ENCODE measurements around the gene ARL8A.
"Not testable (repeated sequence)": the region's sequence is repeated elsewhere in the genome, so short reads cannot be mapped to it uniquely, and the experiment has no call there.

Gene ARL8A

DNA sequence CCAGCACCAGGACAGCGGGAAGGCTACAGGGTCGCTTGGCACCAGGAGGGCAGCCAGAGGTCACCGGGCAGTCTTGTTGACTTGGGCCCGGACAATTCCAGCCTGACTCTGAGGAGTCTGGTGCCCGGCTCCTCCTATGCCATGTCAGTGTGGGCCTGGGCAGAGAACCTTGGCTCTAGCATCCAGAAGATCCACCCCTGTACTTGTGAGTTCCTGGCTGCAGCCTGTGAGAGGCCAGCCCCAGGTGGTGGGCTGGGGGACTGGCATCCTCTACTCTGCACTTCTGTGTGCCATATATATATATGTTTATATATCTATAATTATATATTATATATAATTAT lies 27.4 kb upstream of the ARL8A start:
- no peak for DNase-seq

DNA sequence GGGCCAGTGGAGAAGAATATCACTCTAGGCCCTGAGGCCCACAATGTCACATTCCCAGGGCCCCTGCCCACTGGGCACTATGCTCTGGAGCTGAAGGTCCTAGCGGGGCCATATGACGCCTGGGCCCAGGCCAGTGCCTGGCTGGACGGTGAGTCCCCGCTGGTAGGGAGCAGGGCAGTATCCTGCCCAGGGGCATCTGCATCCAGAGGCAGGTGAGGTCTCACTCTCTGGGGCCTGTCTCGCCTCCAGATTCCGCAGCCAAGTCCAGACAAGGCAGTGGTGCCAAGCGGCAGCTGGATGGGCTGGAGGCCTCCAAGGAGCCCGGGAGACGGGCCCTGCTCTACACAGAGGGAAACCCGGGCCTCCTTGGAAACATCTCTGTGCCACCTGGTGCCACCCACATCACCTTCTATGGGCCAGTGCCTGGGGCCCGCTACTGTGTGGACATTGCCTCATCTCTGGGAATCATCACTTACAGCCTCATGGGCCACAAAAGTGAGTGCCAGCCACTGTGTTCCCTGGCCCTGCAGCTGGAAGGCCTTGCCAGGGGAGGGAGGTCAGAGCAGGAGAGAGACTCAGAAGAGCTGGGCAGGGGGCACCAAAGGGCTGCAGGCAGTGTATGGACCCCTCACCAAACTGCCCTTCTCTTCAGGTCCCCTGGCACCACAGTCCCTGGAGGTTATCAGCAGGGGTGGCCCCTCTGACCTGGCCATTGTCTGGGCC lies 26.9 kb upstream of the ARL8A start:
- DNase-seq: no peak

DNA sequence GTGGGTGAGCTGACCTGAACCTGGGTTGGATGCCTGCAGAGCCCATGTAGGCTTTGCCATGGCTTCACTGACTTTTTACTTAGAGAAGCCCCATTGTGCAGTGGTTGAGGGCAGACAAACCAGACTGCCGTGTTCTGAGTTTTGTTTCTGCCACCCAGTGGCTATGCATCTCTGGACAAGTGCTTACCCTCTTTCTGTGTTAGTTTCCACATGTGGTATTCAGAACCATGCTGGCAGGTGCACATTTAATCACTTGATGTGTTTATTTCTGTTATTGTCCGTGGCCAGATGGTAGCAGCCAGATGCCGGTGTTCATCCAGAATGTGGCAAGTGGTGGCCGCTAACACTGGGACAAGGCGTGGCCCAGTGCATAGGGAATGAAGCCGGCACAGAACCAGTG lies 26.2 kb upstream of the ARL8A start:
- no peak for DNase-seq

DNA sequence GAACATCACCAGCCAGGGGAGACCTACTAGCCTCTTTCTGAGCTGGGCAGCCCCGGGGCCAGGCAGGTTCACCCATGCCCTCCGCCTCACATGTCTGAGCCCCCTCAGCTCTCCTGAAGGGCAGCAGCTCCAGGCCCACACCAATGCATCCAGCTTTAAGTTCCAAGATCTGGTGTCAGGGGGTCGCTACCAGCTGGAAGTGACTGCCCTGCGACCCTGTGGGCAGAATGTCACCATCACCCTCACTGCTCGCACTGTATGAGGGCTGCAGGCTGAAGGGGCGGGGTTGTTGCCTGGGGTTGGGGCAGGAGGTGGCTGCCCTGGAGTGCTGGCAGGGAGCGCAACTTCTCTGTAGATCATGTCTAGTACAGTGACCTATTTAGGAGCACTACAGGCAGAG lies 24.3 kb upstream of the ARL8A start:
- DNase-seq: no peak

DNA sequence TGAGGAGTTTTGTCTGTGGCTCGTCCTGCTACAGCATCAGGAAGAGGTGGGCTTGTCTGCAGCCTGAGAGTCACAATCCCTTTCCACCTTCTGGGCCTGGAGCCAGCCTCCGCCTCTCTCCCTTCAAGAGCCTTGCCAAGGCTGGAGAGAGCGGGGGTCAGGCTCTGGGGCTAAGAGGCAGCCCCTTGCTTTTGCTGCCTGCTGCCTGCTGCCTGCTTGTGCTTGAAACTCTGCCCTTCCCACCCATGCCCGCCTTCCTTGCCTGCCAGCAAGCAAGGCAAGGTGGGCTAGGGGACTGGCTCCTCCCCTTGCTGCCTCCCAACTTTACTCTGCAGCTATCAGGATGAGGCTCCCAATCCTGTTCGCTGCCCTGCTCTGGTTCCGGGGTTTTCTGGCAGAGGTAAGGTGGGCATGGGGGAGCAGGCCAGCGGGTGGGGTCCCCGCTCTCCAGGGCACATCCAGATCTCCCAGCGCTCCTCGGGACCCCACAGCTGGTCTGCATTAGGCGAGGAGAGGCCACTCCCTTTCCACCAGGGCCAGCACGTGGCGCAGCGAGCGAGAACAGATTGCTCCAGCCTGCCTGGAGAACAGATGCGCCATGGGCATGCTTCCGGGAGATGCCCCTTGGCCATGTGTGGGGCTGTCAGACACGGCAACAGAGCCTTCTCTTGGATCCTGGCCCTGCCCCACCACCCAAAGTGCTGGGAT lies 23.3 kb upstream of the ARL8A start:
- DNase-seq: no peak

DNA sequence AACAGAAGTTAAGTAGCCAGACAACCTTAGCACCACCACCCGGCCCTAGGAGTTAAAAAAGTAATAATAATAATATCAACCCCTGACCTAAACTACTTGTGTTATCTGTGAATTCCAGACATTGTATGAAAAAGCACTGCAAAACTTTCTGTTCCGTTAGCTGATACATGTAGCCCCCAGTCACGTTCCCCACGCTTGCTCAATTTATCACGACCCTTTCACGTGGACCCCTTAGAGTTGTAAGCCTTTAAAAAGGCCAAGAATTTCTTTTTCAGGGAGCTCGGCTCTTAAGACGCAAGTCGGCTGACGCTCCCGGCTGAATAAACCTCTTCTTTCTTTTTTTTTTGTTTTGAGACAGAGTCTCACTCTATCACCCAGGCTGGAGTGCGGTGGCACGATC lies 22.5 kb upstream of the ARL8A start:
- DNase-seq: not testable (repeated sequence)

DNA sequence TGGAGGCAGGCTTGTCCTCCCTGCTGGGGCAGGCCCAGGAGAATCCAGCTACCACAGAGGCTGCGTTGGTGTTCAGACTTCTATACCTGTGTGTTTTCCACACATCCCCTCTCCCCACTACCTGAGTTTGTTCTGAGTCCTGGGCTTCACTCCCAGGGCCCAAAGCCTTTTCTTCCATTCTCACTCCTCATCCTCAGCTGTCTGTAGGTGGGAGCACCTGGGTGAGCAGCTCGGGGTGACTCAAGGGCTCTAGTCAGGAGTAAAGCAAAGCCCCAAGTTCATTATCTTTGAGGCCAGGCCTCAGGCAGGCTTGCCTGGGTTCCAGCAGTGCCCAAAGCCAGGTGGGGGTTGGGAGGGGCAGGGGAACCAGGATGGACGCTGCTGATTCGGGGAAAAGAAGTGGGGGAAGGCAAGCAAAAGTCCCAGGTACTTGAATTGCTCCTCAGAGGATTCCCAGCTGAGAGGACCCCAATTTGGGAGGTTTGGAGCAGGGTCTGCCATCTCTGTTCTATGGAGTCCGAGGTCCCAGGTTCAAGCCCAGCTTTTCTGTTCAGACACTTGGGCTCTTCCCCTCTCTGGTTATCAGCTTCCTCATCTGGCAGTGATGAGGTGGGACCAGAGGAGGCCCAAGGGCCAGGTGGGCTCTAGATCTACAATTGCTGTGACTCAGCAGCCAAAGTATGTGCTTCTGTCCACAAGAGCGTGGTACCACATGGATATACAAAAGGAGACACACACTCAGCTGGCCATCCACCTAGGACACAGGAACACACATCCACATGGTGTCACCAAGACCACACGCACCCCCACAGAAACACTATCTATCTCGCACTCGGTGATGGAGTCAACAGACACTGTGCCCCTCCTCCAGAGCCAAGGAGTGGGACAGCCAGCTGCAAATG lies 21.7 kb upstream of the ARL8A start:
- no peak for DNase-seq

DNA sequence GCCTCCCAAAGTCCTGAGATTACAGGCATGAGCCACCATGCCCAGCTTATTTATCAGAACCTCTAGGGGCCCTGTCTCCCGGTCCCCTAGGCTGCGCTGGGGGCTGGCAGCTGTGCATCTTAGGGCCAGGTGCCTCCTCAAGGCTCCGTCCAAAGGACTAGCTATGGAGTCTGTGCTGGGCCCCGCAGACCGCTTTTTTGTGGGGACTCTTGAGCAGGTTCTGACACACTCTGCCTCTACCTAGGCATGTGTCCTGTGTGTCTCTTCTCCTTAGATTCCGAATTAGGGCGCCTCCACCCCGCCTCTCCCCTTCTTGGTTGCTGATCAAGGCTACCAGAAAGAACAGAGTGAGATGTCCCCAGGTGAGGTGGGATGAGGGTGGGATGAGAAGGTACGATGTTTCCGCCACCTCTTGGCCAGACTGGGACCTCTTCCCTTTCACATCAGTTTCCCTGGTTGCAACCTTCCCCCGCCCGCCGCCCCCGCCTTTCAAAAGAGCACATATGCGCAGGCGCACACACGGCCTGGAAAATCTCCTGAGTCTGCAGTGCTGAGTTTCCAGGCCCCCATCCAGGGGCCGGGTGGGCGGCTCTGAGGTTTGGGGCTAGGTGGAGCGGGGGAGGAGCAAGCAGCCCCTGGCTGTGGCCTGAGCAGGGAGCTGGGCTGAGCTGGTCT lies 20.9 kb upstream of the ARL8A start:
- DNase-seq: no peak

DNA sequence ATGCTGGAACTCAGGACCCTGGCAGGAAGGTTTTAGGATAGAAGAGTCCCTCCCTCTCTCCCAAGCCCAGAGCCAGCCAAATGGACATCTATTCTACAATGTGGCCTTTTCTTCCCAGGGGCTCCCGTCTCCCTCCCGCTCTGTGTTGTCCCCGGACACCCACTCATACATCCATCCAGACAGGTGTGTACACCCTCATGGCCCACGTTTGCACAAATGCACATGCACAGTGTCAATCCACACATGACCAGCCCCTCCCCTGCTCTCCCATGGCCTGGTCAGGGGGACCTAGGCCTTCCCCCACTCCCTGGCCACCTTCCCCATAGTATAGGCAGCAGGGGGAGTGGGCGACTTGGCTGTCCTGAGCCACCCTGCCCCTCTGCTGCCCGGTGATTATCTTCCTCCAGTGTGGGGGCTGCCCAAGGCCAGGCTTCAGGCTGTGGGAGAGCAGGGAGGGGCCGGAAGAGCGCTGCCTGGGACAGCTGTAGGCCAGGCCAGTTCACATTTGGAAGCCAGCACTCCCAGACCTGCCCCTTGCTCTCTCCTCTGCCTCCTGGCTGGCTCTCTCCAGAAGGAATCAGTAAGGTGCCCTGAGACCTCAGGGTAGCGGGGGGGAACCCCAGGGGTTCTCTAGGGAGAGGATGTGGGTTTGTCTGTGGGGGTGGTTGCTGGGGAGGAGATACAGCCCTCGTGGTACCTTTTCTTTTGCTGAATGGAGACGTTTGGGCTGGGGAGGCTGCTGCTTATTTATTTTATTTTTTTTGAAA lies 19.9 kb upstream of the ARL8A start:
- DNase-seq: no peak

DNA sequence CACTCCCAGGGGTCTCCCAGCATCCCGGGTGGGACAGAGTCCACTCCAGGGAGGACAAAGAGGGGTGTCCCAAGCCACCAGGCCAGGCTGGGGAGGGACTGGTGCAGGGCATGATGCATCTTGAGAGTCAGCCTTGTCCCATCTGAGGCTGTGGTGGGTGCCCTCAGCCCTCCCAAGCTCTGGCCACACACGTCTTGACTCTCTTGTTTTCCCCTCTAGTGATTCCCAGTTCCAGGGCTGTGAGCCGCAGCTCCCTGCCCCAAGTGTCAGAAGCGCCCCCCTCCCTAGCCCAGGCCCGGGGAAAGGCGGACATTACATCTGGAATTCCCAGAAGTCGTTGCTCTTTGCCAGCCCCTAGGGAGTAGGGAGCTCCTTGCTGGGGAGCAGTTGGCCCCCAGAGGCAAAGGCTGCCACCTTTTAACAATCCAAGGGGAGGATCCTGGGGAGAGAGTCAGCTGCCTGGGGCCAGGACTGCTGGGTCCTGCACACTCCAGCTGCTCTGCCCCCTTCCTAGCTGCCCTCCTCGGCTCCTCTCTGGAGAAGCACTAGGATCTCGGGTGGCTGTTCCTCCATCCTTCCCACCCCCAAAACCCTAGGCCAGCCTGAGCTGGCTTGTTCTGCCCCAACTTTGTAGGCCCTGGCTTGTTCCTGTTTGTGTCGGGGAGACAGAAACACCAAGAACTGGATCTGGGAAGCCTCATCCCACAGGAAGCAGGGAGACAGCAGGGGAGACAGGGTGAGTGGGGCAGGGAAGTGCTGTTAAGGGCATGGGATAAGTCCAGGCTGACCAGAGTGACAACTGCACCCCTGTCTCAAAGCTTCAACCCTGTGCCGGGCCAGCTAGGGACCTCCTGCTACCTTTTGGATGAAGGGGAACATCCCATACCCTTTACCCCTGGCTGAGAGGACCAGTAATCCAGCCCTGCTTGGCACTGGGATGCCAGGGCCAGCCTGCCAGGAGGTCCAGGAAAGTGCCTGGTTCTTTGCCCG lies 19.0 kb upstream of the ARL8A start:
- no peak for DNase-seq

DNA sequence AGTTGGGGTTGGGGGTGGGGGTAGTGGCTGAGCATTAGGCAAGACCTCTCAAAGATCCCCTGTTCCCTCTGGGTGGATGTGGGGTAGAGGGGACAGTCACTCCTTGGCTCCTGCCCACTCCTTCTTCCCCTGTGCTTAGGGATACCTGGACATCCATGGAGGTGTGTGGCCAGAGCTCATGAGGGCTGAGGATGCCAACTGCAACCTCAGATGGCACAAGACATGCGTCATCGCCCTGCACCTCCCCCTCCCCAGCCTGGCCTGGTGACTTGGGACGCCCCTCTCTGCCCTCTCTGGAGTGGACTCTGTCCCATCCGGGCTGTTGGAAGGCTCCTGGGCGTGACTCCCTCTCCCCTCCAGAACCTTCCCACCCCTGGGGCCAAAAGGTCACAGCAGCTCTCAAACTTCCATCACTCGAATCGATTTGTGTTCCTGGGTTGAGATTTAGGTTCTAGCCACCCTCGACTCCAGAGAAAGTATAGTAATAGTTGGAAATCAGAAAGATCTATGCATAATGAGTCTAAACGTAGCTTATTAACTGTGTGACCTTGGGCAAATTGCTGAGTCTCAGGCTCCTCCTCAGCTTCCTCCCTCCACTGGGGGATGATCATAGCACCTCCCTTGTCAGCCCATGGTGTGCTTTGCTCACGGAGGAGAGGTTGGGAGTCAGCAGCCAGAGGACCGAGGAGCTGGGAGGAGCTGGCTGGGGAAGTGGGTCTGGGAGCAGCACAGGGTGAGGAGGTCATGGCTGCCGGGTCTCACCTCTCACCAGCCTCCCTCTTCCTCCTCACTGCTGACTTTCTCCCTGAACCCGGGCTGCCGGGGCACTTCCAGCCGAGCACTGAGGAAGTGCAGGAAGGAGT lies 18.1 kb upstream of the ARL8A start:
- DNase-seq: no peak

DNA sequence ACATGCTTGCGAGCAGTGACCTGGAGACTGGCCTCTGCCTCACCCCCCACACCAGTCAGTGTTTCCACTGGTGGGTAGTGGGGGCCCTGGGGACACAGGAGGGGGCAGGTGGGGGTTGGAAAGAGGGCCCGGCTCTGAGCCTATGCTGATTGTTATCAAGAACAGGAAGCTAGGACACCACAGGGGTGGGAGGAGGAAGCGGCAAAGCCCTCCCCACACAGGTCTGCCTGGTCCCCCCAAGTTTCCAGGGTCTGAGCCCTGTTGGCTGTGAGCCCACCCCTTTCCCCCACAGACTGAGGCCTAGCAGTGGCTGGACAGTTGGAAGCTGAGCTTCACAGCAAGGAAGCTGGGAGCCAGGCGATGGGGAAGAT lies 17.5 kb upstream of the ARL8A start:
- no peak for DNase-seq

DNA sequence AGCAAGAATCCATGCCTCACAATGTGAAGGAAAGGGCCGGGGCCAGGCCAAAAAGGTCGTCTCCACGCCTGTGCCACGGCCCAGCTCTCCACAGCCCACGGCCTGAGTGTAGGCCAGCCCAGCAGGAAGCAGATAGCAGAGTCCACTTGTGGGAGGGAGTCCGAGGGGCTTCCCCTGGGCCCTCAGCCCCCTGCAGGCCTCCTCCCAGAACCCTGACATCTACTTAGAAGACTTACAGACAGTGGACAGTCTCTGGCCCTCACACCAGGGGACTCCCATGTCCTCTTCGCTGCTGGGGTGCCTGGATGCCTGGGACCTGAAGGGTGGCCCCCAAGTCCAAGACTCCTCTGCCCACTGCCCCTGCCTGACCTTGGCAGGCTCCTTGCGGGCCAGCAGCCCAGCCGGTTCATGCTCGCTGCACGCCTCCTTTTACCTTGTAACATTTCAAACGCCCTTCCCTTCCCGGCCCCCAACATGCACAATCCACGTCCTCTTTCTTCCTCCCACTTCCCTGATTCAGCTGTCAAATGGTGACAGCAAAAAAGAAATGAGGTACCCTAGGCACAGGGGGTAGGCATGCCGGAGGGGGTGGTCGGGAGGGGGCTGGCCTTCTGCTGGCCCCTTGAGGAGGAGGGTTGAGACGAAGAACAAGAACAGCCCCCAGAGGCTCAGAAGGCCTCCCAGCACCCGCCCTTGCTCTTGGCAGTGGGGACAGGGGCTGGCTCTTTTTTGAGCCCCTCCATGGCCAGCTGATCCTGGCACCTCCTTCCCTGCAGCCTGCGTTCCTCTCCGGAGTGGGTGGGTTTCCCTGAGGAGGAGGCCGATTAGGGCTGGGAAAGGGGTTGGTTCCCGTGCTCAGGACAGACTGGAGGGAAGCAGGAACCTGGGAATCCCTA lies 16.9 kb upstream of the ARL8A start:
- DNase-seq: no peak

DNA sequence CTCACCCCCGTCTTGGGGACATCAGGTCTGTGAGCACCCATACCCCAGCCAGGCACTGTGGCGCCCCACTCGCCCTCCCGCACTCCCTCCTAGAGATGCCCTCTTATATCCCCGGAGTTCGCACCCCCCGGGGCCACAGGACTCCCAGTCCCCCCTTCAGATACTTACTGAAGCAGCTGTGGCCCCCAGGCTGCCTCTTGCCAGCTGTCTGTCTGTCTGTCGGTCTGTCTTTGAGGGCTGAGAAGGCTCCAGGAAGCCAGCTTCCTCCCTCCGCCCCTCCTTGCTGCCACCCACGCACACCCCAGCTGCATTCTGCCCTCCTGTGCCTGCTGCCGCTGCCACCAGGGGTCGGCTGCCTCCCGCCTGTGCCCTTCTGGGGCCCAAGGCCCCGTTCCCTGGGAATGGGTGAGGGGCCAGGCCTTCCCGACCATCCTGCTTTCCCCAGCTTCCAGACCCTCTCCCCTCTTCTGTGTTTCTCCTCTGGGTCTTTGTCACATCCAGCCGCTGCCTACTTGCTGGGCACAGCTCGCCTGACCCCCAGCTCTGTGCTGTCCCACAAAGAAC lies 15.9 kb upstream of the ARL8A start, which contains the start of gene PTPN7:
Gene PTPN7, minus strand, starts transcription at position 226 of the 564 bp plus-strand sequence. CDS start 1,200 bp downstream, outside the sequence.
- no peak for DNase-seq

DNA sequence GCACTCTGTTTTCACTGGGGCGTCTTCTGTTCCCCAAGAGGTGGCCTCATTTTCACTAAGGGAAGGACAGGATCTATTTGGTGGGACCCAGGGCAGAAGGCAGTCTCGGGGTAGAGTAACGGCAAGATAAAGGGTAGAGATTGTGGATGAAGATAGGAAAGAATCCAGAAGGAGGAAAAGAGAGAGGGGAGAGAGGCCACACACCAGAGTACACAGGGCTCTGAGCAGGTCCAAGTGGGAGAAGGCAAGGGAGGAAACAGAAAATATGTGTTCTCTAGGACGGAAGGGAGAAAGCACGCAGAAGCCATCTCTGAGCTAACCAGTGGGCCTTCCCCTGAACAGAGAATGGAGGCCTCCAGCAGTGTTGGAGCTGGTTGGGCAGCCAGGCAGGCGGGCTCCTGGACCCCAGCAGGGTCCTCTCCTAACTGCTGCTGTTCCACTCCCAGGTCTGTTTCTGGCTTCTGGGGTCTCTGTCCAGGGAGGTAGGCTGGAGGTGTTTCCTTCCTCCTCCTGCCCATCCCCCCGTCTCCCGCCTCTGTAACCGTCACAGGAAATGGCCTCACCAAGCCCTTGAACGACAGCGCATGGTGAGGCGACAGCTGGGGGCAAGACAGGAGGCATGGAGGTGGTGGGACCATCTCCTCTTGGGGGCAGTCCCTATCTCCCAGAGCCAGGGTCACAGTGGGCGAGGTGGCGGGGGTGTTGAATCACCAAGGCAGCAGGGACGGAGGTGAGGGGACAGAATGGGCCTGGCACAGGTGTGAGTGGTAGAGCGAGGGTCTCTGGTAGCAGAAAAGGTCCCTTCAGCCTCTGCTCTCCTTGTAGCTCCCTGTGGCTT lies 15.2 kb upstream of the ARL8A start:
- no peak for DNase-seq

DNA sequence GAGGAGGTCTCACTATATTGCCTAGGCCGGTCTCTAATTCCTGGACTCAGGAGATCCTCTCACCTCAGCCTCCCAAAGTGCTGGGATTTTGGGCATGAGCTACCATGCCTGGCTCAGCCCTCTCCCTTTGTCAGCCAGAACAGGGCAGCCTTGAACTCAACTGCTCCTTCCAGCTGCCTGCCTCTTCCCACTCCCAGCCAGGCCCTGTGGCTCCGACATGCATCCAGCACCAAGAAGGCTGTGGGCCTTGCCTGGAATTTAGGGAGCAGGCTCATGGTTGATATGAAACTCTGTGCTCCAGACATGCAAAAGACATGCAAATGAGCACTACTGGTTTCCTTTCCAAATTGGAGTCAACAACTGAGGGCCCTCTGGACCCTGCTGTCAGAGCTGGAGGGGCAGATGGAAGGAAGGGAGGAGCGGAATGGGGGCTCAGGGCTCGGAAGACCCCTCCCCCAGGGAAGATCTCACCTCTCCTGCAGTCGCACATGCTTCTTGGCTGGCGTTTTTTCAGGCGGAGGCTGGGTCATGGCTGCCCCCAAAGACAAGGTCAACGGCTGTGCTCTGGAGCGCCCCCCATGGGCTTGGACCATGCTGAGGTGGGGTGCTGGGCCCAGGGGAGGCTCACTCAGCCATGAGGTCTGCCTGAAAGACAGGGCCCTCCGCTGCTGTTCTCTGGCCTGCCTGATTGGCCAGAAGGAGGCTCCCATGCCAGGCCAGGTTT lies 14.4 kb upstream of the ARL8A start:
- no peak for DNase-seq

DNA sequence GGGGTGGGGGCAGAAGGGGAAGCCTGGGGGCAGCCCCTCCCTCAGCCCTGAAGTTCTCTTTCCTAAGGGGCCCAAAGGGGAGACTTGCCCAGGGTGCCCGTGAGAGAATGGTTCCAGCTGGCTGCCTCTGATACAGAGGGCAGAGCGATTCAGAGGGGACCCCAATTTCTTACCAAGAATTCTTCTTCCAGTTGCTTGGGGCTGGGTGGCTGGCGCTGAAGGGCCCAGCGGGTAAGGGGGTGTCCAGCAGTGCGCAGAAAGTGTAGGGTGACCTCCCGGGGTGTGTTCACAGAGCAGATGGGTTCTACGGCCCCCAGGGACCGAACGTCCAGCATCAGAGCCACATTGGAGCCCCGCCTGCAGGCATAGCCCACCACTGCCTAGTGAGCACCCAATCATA lies 13.4 kb upstream of the ARL8A start:
- DNase-seq: no peak
